Measurements from ENCODE around the gene MAEA. TPM values are rescaled to one million over a fixed set of nuclear protein-coding genes. Genes with fewer than 3 reads are reported as not detected.

Gene MAEA
- total and polyA plus RNA-seq, 9 of the 15 experiments (the other 6 are each of a cell fraction or from before 2014, with no cell fraction given), result 2.1 to 86.5 (median 45.0) TPM

DNA sequence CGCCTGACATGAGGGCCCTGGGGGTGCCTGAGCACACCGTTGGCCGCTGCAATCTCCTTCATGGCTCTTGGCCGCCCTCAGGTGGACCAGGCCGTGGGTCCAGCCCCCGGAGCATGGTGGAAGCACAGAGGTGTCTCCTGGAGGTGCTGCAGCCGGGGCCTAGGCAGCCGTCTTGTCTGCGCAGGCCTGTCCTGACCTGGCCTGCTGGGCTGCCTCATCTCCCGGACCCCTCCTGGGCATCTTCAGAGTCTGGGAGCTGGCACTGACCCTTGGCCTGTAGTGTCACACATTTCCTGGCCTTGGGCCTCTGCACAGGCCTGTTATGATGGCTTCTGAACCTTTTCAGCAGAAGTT, 78.2 kb downstream of the MAEA start (continued):
- TF ChIP-seq PPARD (CRISPR knock-in tag; IDR thresholded peaks at IDR 0.05) (no peak), ZNF224 (CRISPR knock-in tag; IDR thresholded peaks at IDR 0.05) (no peak), EP400 (IDR thresholded peaks at IDR 0.05) (no peak), NFYB (IDR thresholded peaks at IDR 0.05; ENCODE audit: extremely low read depth, insufficient read length) (no peak)

DNA sequence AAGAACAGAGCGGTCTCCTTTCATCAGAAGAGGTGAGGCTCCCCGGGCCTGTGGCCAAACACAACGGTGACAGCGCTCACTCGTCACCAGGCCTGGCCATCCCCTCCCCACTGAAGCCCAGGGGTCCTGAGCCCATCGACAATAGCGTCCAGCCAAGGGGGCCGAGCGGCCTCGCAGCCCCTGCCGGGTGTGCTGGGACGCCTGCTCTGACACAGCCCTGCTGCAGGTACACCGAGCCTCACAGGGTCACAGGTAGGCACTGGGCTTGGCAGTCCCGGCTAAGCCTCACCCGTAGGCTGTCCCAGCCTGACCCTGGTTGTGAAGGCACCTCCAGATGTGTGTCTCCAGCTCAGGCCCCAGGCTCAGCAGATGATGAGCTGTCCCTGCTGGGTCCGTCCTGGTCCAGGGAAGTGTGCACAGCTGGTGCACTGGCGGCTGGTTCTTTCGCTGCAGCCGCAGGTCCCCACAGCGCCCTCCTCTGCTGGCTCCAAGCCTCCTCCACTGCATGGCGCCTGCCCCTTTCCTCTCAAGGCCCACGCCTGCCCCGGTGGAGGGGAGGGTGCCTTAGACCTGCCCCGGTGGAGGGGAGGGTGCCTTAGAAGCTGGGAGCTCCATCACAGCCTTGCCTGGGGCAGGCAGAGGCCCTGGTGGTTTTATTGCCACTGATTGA, 78.9 kb downstream of the MAEA start:
- no peak for TF ChIP-seq RUNX1 (IDR thresholded peaks at IDR 0.05; ENCODE audit: low read depth)
- TF ChIP-seq ZBTB8A (IDR thresholded peaks at IDR 0.05; ENCODE audit: partially characterized antibody), result no peak
- TF ChIP-seq, protein P1, sequence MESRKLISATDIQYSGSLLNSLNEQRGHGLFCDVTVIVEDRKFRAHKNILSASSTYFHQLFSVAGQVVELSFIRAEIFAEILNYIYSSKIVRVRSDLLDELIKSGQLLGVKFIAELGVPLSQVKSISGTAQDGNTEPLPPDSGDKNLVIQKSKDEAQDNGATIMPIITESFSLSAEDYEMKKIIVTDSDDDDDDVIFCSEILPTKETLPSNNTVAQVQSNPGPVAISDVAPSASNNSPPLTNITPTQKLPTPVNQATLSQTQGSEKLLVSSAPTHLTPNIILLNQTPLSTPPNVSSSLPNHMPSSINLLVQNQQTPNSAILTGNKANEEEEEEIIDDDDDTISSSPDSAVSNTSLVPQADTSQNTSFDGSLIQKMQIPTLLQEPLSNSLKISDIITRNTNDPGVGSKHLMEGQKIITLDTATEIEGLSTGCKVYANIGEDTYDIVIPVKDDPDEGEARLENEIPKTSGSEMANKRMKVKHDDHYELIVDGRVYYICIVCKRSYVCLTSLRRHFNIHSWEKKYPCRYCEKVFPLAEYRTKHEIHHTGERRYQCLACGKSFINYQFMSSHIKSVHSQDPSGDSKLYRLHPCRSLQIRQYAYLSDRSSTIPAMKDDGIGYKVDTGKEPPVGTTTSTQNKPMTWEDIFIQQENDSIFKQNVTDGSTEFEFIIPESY (CRISPR knock-in tag; IDR thresholded peaks at IDR 0.05), result peak; percentile 95
- TF ChIP-seq, protein P2, sequence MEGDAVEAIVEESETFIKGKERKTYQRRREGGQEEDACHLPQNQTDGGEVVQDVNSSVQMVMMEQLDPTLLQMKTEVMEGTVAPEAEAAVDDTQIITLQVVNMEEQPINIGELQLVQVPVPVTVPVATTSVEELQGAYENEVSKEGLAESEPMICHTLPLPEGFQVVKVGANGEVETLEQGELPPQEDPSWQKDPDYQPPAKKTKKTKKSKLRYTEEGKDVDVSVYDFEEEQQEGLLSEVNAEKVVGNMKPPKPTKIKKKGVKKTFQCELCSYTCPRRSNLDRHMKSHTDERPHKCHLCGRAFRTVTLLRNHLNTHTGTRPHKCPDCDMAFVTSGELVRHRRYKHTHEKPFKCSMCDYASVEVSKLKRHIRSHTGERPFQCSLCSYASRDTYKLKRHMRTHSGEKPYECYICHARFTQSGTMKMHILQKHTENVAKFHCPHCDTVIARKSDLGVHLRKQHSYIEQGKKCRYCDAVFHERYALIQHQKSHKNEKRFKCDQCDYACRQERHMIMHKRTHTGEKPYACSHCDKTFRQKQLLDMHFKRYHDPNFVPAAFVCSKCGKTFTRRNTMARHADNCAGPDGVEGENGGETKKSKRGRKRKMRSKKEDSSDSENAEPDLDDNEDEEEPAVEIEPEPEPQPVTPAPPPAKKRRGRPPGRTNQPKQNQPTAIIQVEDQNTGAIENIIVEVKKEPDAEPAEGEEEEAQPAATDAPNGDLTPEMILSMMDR (IDR thresholded peaks at IDR 0.05 in 2 of 3, conservative IDR thresholded peaks at IDR 0.05 in 1 of 3; ENCODE audit: insufficient read depth in 2 of 3, low read depth in 1 of 3, low read length in 3 of 3), result peak in 1 of 3 experiments; percentile 18; a peak in 2 of 6 replicates
- no peak for TF ChIP-seq OTX1 (CRISPR knock-in tag; IDR thresholded peaks at IDR 0.05)
- TF ChIP-seq BCOR (IDR thresholded peaks at IDR 0.05), result no peak
- no peak for TF ChIP-seq BACH1 (tag; IDR thresholded peaks at IDR 0.05)
- no peak for TF ChIP-seq SP1 (CRISPR knock-in tag; IDR thresholded peaks at IDR 0.05)
- no peak for TF ChIP-seq NEUROD1 (IDR thresholded peaks at IDR 0.05; ENCODE audit: borderline replicate concordance, low read depth, low read length, partially characterized antibody)
- no peak for DNase-seq (ENCODE audit: extremely low read depth in 1 of 4, low spot score in 3 of 4)
- POLR2A ChIA-PET, result interaction anchor here (0.6 kb wide), 1 partner anchor 239 kb away, joined by 3 read pairs; no protein-coding TSS in a partner anchor
- H2AFZ ChIP-seq (ENCODE audit: low read depth, low read length), result no peak overlapping the region
- no peaks in the 10 kb centered on the region for H3K79me2 ChIP-seq (ENCODE audit: control insufficient read depth, insufficient read depth, low read length)
- no TSS peak for BruUV-seq (replicated peaks)
- no peaks in the 10 kb centered on the region; the same call in 2 of the 3 replicates for H3K36me3 ChIP-seq (ENCODE audit: control insufficient read depth, insufficient read depth, low read length)
- no peaks in the 10 kb centered on the region for H3K9me1 ChIP-seq (ENCODE audit: control insufficient read depth, insufficient read depth, low read length)
- H3K4me2 ChIP-seq (ENCODE audit: insufficient read depth, low read length), result no peak overlapping the region
- H3K27ac ChIP-seq (ENCODE audit: extremely low read depth, low read depth, low read length), result no peak overlapping the region
- no peak for FAIRE-seq
- peak; percentile 63 for ATAC-seq
- H3K4me1 ChIP-seq (replicated peaks in 1 of 2; ENCODE audit: control insufficient read depth in 2 of 2, insufficient read depth in 2 of 2, low read length in 2 of 2), result peaks cover 0 to 17% of the 10 kb centered on the region in 2 experiments; a peak in 1 of 5 replicates
- intact Hi-C loops (cut with micrococcal nuclease), result no loop called here
- in situ Hi-C loops (cut with MboI), result no loop called here
- no peaks in the 10 kb centered on the region for H3K9me3 ChIP-seq (replicated peaks; ENCODE audit: control insufficient read depth, insufficient read depth, low read depth, low read length)
- no peaks in the 10 kb centered on the region for H4K20me1 ChIP-seq (replicated peaks; ENCODE audit: control insufficient read depth, insufficient read depth, low read length)
- H3K27me3 ChIP-seq (ENCODE audit: control insufficient read depth in 2 of 2, insufficient read depth in 2 of 2, low read length in 2 of 2), result no peaks in the 10 kb centered on the region
- H3K9ac ChIP-seq (ENCODE audit: insufficient read depth in 1 of 2, low read depth in 2 of 2, low read length in 2 of 2), result no peak overlapping the region; a peak in 1 of 4 replicates
- no peak overlapping the region for H3K4me3 ChIP-seq
- CTCF ChIA-PET (ENCODE audit: low intra/inter-chr PET ratio), result no interaction called here
- 86% methylated on average over 19 of the region's 24 CpGs for WGBS (ENCODE audit: insufficient coverage, low coverage, missing lambda C conversion rate)
